Type B pancreatic cell (in vitro differentiated cells): ENCODE results near the gene HDHD5. TPM values are rescaled to one million over a fixed set of nuclear protein-coding genes. Genes with fewer than 3 reads are reported as not detected.

Experiments
- DNase-seq: peaks from one replicate; pipeline ENCODE4 v3.0.0; 2021; ENCODE audit warnings: mixed read lengths; ENCODE audit not compliant: unreplicated experiment; ENCODE audit errors: extremely low spot score
- H3K27ac Mint-ChIP-seq: 2 replicates; pipeline ENCODE4 v1.8.0; 2021; ENCODE audit warnings: mild to moderate bottlenecking, mixed read lengths
- H3K27me3 Mint-ChIP-seq: 2 replicates; pipeline ENCODE4 v1.8.0; 2021; ENCODE audit warnings: mixed read lengths
- H3K36me3 Mint-ChIP-seq: 2 replicates; pipeline ENCODE4 v1.8.0; 2021; ENCODE audit warnings: mixed read lengths
- H3K4me1 Mint-ChIP-seq: one replicate; pipeline ENCODE4 v1.8.0; 2021; ENCODE audit warnings: mixed read lengths; ENCODE audit not compliant: unreplicated experiment
- H3K4me3 Mint-ChIP-seq: 2 replicates; pipeline ENCODE4 v1.8.0; 2021; ENCODE audit warnings: mild to moderate bottlenecking, mixed read lengths
- H3K9me3 Mint-ChIP-seq: 2 replicates; pipeline ENCODE4 v1.8.0; 2021; ENCODE audit warnings: mixed read lengths
- total RNA-seq: library from RNA; stranded (reverse); gene quantifications from 2 replicates; pipeline ENCODE4 v1.2.1, GENCODE V29; 2021; ENCODE audit warnings: low replicate concordance
- TF ChIP-seq, protein P1 (sequence below): fragments of 200-600 bp; sonication (generic); conservative IDR thresholded peaks from 2 replicates; pipeline ENCODE4 v1.5.0; 2021; ENCODE audit warnings: antibody characterized with exemption, mild to moderate bottlenecking

HDHD5 gene
- total RNA-seq, 1 donor from 2014 or later: 40.1 TPM

GRCh38 chr22:17118342-17118741 is 40.7 kb downstream of the HDHD5 start:
- H3K4me3 Mint-ChIP-seq: peak overlapping the region; percentile 78
- no peaks in the 10 kb centered on the region for H3K36me3 Mint-ChIP-seq
- peaks cover 46% of the 10 kb centered on the region for H3K27me3 Mint-ChIP-seq
- H3K9me3 Mint-ChIP-seq: no peaks in the 10 kb centered on the region
- DNase-seq: no peak
- H3K4me1 Mint-ChIP-seq: no peaks in the 10 kb centered on the region
- TF ChIP-seq, protein P1, sequence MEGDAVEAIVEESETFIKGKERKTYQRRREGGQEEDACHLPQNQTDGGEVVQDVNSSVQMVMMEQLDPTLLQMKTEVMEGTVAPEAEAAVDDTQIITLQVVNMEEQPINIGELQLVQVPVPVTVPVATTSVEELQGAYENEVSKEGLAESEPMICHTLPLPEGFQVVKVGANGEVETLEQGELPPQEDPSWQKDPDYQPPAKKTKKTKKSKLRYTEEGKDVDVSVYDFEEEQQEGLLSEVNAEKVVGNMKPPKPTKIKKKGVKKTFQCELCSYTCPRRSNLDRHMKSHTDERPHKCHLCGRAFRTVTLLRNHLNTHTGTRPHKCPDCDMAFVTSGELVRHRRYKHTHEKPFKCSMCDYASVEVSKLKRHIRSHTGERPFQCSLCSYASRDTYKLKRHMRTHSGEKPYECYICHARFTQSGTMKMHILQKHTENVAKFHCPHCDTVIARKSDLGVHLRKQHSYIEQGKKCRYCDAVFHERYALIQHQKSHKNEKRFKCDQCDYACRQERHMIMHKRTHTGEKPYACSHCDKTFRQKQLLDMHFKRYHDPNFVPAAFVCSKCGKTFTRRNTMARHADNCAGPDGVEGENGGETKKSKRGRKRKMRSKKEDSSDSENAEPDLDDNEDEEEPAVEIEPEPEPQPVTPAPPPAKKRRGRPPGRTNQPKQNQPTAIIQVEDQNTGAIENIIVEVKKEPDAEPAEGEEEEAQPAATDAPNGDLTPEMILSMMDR: no peak
- no peak overlapping the region for H3K27ac Mint-ChIP-seq

DNA sequence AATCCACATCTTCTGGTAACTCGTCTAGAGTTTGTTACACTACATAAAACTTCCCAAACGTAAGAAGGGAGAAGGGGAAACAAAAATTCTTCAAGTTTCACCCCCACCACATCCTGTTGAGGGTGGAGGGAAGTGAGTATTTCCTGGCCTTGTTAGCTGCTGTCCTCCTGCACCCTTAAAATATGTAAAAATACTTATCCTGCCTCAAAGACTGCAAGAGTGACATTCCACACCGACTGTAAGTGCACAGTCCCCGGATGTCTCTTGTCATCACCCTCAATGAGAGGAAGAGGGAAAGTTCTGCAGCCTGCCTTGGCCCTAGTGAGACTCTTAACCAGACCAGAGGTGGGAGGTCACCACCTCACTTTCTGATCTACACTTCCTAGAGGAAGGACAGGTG is 41.2 kb downstream of the HDHD5 start:
- Mint-ChIP-seq H3K27me3 (peaks cover 46% of the 10 kb centered on the region), H3K36me3 (no peaks in the 10 kb centered on the region), H3K4me1 (no peaks in the 10 kb centered on the region), H3K4me3 (peak overlapping the region; percentile 78), H3K9me3 (no peaks in the 10 kb centered on the region), H3K27ac (no peak overlapping the region)
- no peak for DNase-seq
- TF ChIP-seq, protein P1: no peak

DNA sequence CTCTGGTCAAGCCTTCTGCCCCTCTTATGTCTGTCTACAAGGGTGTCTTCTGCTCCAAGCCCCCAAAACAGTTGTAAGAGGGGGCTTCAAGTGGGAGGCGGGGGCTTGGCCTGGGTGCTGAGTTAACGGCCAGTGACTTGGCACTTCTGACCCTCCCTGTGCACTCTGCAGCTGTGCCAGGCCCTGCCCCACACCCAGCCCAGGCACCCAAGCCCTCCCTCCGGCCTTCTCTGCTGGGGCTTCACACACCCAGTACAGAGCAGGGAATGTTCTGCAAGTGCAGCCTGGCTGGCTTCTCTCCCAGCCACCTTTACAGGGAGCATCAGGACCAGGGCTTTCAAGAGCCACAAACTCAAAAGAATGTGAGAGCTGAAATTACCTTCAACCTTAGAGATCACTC is 41.7 kb downstream of the HDHD5 start:
- TF ChIP-seq, protein P1: no peak
- no peaks in the 10 kb centered on the region for H3K9me3 Mint-ChIP-seq
- no peaks in the 10 kb centered on the region for H3K36me3 Mint-ChIP-seq
- peaks cover 43% of the 10 kb centered on the region for H3K27me3 Mint-ChIP-seq
- no peak overlapping the region for H3K27ac Mint-ChIP-seq
- DNase-seq: no peak
- peak overlapping the region; percentile 52 for H3K4me3 Mint-ChIP-seq
- no peaks in the 10 kb centered on the region for H3K4me1 Mint-ChIP-seq

GRCh38 chr22:17116572-17117330 is 42.3 kb downstream of the HDHD5 start:
- H3K27ac Mint-ChIP-seq: no peak overlapping the region
- DNase-seq: no peak
- peak overlapping the region; percentile 40 for H3K4me3 Mint-ChIP-seq
- peaks cover 36% of the 10 kb centered on the region for H3K27me3 Mint-ChIP-seq
- no peaks in the 10 kb centered on the region for H3K9me3 Mint-ChIP-seq
- H3K36me3 Mint-ChIP-seq: no peaks in the 10 kb centered on the region
- TF ChIP-seq, protein P1: no peak
- no peaks in the 10 kb centered on the region for H3K4me1 Mint-ChIP-seq

DNA sequence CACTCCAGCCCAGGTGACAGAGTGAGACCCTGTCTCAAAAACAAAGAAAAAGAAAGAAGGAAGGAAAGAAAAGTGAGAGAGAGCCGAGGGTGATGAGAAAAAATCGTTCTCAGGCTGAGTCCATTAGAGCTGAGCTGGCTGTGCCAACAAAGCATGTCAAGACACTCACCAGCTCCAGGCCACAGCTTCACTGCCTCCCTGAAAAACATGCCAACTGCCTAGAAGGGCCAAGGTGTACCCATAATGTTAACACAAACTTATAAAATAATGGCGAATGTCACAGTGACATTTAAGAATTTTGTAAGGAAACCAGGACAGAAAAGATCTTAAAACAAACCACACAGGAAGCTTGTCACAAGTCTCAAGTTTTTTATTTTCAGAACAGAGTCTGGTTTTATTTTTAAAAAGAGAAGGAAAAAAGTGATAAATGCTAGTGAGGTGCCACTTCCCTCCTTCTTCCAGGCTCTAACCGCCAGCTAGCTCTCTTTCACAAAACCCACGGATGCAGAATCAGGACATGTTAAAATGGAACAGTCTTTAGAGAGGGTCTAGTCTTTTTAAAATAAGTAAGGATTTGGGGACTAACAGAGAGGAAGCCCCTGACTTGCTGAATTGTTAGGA is 43.0 kb downstream of the HDHD5 start:
- no peak for DNase-seq
- no peak overlapping the region for H3K27ac Mint-ChIP-seq
- no peaks in the 10 kb centered on the region for H3K4me1 Mint-ChIP-seq
- TF ChIP-seq, protein P1: no peak
- peaks cover 31% of the 10 kb centered on the region for H3K27me3 Mint-ChIP-seq
- no peaks in the 10 kb centered on the region for H3K9me3 Mint-ChIP-seq
- H3K4me3 Mint-ChIP-seq: no peak overlapping the region
- no peaks in the 10 kb centered on the region for H3K36me3 Mint-ChIP-seq
